ENCODE measurements around the gene MEGF8.

The MEGF8 gene

DNA sequence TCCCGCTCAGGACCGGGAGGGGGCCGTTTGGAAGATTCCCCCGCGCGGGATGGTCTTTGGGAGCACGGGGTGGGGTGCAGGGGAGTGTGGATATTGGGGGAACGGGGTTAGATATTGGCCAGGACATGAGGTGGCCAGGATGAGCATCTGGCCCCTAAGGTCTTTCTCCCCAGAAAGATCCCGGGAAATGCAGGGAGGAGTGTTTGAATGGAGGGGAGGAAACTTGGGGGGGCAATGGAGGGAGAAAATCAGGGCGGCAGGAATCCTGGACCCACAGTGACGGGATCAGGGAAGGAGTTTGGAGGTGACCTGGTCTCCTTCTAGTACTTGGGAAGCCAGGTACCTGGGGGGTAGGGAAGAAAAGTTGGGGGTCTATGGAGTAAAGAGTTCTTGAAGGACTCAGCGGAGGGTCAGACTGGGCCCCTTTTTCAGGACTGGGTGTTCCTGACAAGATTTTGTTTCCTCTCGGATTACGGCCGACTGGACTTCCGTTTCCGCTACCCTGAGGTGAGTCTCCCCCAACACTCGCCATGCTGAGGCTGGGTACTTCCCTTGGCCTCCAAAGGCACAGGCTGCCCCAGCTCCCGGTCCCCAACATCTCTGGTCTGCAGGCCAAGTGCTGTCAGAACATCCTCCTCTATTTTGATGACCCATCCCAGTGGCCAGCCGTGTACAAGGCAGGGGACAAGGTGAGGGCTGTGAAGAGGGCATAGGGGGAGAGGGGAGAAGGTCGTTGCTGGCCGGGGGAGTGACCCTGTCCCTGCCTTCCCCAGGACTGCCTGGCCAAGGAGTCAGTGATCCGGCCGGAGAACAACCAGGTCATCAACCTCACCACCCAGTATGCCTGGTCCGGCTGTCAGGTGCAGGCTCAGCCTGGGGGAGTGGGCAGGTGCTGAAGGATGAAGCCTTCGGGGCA is 11.3 kb upstream of the MEGF8 start:
- no peak for DNase-seq (ENCODE audit: low read depth)
- no peak overlapping the region for H3K4me3 ChIP-seq (ENCODE audit: low read depth, low read length)
- TF ChIP-seq, protein P1, sequence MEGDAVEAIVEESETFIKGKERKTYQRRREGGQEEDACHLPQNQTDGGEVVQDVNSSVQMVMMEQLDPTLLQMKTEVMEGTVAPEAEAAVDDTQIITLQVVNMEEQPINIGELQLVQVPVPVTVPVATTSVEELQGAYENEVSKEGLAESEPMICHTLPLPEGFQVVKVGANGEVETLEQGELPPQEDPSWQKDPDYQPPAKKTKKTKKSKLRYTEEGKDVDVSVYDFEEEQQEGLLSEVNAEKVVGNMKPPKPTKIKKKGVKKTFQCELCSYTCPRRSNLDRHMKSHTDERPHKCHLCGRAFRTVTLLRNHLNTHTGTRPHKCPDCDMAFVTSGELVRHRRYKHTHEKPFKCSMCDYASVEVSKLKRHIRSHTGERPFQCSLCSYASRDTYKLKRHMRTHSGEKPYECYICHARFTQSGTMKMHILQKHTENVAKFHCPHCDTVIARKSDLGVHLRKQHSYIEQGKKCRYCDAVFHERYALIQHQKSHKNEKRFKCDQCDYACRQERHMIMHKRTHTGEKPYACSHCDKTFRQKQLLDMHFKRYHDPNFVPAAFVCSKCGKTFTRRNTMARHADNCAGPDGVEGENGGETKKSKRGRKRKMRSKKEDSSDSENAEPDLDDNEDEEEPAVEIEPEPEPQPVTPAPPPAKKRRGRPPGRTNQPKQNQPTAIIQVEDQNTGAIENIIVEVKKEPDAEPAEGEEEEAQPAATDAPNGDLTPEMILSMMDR (IDR thresholded peaks at IDR 0.05; ENCODE audit: insufficient read depth, low read depth, low read length, missing control alignments): no peak

DNA sequence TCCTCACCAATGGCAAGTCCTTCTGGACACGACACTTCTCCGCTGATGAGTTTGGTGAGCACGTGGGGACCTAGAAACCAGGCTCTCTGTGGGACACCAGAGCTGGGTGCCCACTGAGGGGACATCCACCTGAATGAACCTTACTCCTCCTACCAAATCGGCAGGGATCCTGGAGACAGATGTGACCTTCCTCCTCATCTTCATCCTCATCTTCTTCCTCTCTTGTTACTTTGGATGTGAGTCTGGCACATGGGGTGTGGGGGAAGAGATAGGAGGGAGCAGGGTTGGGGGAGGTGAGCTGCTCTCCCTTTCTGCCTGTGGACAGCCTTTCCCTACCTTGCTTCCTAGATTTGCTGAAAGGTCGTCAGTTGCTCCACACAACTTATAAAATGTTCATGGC is 10.4 kb upstream of the MEGF8 start:
- no peak for DNase-seq (ENCODE audit: low read depth)
- no peak overlapping the region for H3K4me3 ChIP-seq (ENCODE audit: low read depth, low read length)
- TF ChIP-seq, protein P1 (IDR thresholded peaks at IDR 0.05; ENCODE audit: insufficient read depth, low read depth, low read length, missing control alignments): no peak

DNA sequence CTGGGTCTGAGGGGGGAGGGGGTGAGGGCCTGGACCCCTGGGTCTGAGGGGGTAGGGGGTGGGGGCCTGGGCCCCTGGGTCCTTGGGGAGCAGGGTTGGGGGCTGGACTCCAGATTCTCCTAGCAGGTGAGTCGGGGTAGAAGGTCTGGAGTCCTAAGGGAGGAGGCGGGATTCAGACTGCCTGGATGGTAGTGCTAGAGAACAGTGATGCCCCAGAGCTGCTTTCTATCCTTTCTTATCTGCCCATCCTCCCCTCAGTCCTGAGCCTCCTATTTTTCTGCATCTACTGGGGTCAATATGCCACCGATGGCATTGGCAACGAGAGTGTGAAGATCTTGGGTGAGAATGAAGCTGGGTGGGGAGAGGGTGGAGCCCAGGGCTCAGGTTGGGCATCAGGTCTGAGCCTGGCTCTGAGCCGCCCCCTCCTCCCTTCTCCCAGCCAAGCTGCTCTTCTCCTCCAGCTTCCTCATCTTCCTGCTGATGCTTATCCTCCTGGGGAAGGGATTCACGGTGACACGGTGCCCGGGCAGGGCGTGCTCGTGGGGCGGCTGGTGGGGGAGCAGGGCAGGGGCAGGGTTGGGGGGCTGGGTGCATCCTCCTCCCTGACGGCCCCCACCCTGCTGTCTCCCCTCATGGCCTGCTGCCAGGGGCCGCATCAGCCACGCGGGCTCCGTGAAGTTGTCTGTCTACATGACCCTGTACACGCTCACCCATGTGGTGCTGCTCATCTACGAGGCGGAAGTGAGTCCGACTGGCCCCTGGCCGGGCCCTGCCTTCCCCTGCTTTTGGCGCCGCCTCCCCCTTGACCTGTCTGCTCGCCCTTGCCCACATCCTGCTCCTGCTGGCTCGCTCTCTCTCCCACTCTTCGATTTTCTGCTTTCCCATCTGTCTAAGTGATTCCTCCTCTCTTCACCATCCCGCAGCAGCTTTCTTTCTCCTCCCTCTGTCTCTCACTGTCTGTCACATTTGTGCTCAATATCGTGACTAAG is 8.9 kb upstream of the MEGF8 start:
- peak; percentile 76 for DNase-seq (ENCODE audit: low read depth)
- TF ChIP-seq, protein P1 (IDR thresholded peaks at IDR 0.05; ENCODE audit: insufficient read depth, low read depth, low read length, missing control alignments): no peak
- H3K4me3 ChIP-seq (ENCODE audit: low read depth, low read length): peak overlapping the region; percentile 6

DNA sequence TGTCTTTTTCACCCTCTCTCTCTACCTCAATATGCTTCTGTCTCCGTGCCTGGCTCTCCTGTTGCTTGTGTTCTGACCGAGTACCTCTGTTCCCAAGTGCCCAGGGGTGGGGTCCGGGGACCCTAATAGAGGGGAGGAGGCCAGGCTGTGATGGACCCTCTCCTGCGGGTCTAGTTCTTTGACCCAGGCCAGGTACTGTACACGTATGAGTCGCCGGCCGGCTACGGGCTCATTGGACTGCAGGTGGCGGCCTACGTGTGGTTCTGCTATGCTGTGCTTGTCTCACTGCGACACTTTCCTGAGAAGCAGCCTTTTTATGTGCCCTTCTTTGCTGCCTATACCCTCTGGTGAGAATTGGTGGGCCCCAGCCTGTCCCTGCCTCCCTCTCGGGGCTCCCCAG is 7.9 kb upstream of the MEGF8 start:
- TF ChIP-seq, protein P1 (IDR thresholded peaks at IDR 0.05; ENCODE audit: insufficient read depth, low read depth, low read length, missing control alignments): no peak
- DNase-seq (ENCODE audit: low read depth): no peak
- no peak overlapping the region for H3K4me3 ChIP-seq (ENCODE audit: low read depth, low read length)

DNA sequence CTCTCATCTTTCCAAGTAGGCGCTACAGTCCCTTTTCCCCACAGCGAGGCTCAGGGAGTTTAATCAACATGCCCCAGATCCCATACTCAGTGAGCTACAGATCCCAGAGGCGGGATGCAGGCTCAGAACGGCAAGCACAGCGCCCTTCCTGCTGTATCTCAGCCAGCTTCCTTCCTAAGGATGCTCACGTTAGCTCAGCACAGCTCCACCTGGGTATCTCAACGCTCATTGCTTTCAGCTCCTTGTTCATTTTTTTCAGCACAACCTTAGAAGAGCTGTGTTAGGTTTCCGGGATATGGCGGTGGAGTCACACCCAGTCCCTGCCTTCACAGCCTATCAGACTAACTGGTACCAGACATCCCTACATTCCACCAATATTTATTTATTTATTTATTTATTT is 3.1 kb upstream of the MEGF8 start:
- no peak overlapping the region for H3K4me3 ChIP-seq (ENCODE audit: low read depth, low read length)
- TF ChIP-seq, protein P1 (IDR thresholded peaks at IDR 0.05; ENCODE audit: insufficient read depth, low read depth, low read length, missing control alignments): no peak
- DNase-seq (ENCODE audit: low read depth): no peak

DNA sequence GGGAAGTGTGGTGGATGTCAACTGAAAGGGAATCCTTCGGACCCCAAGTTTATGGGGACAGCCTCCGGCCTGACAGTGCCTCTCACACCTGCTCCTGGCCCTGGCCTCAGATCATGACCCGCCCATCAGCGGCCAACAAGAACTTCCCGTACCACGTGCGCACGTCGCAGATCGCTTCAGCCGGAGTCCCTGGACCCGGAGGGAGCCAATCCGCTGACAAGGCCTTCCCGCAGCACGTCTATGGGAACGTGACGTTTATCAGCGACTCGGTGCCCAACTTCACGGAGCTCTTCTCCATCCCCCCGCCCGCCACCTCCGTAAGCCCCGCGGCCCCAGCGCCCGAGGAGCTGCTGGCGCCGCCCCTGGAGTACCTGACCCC is 2.0 kb upstream of the MEGF8 start:
- no peak for DNase-seq (ENCODE audit: low read depth)
- TF ChIP-seq, protein P1 (IDR thresholded peaks at IDR 0.05; ENCODE audit: insufficient read depth, low read depth, low read length, missing control alignments): no peak
- no peak overlapping the region for H3K4me3 ChIP-seq (ENCODE audit: low read depth, low read length)
